Ishikawa (cell line): ENCODE data around the gene TRMT61A.

Source experiments
- CEBPB ChIP-seq: IDR thresholded peaks from 2 replicates; pipeline ENCODE4 v1.6.1; 2012
- CREB1 ChIP-seq: IDR thresholded peaks from 2 replicates; pipeline ENCODE4 v1.6.1; 2012; ENCODE audit warnings: low read depth
- EGR1 ChIP-seq: IDR thresholded peaks from 2 replicates; pipeline ENCODE4 v1.6.1; 2012
- EP300 ChIP-seq: IDR thresholded peaks from 2 replicates; pipeline ENCODE4 v1.6.1; 2012; ENCODE audit warnings: borderline replicate concordance
- FOXM1 ChIP-seq: IDR thresholded peaks from 2 replicates; pipeline ENCODE4 v1.6.1; 2012; ENCODE audit warnings: low read depth, borderline replicate concordance
- NFIC ChIP-seq: IDR thresholded peaks from 2 replicates; pipeline ENCODE4 v1.6.1; 2012
- RAD21 ChIP-seq: IDR thresholded peaks from 2 replicates; pipeline ENCODE4 v1.6.1; 2012; ENCODE audit warnings: low read depth
- TAF1 ChIP-seq: IDR thresholded peaks from 2 replicates; pipeline ENCODE4 v1.6.1; 2012; ENCODE audit warnings: low read depth, mild to moderate bottlenecking
- TCF12 ChIP-seq: IDR thresholded peaks from 2 replicates; pipeline ENCODE4 v1.6.1; 2012; ENCODE audit warnings: low read depth
- TEAD4 ChIP-seq: IDR thresholded peaks from 2 replicates; pipeline ENCODE4 v1.6.1; 2012
- YY1 ChIP-seq: IDR thresholded peaks from 2 replicates; pipeline ENCODE4 v1.6.1; 2012; ENCODE audit warnings: low read depth
- ZBTB7A ChIP-seq: IDR thresholded peaks from 2 replicates; pipeline ENCODE4 v1.6.1; 2012; ENCODE audit warnings: low read depth
- TF ChIP-seq, protein P1 (sequence below): IDR thresholded peaks from 2 replicates; pipeline ENCODE4 v1.6.1; 2012
- TF ChIP-seq, protein P2 (sequence below): IDR thresholded peaks from 2 replicates; pipeline ENCODE4 v1.6.1; 2012; ENCODE audit warnings: low read depth, mild to moderate bottlenecking
- TF ChIP-seq, protein P3 (sequence below): IDR thresholded peaks from 2 replicates; pipeline ENCODE4 v1.6.1; 2012

TRMT61A gene

DNA sequence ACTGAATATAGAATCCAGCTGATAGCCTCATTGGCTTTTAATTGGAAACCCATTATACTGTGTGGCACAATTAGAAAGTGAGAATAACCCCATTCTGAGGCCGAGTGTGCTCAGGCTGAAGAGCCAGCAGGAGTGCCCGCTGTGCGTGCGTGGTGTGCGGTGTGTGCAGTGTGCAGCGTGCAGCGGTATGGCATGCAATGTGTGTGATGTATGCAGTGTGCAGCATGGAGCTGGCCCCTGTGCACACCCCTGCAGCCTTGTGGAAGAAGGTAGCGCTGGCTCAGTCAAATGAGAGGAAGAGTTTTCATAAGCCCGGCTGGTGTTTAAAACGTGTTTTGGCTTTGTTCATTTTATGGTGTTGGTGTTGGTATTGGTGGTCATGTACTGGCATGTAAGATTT lies 29.3 kb upstream of the TRMT61A start:
- no peak for TF ChIP-seq NFIC
- TF ChIP-seq YY1 = no peak
- TF ChIP-seq, protein P1, sequence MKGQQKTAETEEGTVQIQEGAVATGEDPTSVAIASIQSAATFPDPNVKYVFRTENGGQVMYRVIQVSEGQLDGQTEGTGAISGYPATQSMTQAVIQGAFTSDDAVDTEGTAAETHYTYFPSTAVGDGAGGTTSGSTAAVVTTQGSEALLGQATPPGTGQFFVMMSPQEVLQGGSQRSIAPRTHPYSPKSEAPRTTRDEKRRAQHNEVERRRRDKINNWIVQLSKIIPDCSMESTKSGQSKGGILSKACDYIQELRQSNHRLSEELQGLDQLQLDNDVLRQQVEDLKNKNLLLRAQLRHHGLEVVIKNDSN = no peak
- TF ChIP-seq, protein P2, sequence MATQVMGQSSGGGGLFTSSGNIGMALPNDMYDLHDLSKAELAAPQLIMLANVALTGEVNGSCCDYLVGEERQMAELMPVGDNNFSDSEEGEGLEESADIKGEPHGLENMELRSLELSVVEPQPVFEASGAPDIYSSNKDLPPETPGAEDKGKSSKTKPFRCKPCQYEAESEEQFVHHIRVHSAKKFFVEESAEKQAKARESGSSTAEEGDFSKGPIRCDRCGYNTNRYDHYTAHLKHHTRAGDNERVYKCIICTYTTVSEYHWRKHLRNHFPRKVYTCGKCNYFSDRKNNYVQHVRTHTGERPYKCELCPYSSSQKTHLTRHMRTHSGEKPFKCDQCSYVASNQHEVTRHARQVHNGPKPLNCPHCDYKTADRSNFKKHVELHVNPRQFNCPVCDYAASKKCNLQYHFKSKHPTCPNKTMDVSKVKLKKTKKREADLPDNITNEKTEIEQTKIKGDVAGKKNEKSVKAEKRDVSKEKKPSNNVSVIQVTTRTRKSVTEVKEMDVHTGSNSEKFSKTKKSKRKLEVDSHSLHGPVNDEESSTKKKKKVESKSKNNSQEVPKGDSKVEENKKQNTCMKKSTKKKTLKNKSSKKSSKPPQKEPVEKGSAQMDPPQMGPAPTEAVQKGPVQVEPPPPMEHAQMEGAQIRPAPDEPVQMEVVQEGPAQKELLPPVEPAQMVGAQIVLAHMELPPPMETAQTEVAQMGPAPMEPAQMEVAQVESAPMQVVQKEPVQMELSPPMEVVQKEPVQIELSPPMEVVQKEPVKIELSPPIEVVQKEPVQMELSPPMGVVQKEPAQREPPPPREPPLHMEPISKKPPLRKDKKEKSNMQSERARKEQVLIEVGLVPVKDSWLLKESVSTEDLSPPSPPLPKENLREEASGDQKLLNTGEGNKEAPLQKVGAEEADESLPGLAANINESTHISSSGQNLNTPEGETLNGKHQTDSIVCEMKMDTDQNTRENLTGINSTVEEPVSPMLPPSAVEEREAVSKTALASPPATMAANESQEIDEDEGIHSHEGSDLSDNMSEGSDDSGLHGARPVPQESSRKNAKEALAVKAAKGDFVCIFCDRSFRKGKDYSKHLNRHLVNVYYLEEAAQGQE = no peak
- TF ChIP-seq, protein P3, sequence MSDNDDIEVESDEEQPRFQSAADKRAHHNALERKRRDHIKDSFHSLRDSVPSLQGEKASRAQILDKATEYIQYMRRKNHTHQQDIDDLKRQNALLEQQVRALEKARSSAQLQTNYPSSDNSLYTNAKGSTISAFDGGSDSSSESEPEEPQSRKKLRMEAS = no peak
- no peak for TF ChIP-seq ZBTB7A
- no peak for TF ChIP-seq CREB1
- no peak for TF ChIP-seq RAD21
- TF ChIP-seq TCF12 = no peak
- TF ChIP-seq EP300 = no peak
- TF ChIP-seq TAF1 = no peak
- TF ChIP-seq TEAD4 = no peak
- TF ChIP-seq CEBPB = no peak
- no peak for TF ChIP-seq FOXM1
- no peak for TF ChIP-seq EGR1

DNA sequence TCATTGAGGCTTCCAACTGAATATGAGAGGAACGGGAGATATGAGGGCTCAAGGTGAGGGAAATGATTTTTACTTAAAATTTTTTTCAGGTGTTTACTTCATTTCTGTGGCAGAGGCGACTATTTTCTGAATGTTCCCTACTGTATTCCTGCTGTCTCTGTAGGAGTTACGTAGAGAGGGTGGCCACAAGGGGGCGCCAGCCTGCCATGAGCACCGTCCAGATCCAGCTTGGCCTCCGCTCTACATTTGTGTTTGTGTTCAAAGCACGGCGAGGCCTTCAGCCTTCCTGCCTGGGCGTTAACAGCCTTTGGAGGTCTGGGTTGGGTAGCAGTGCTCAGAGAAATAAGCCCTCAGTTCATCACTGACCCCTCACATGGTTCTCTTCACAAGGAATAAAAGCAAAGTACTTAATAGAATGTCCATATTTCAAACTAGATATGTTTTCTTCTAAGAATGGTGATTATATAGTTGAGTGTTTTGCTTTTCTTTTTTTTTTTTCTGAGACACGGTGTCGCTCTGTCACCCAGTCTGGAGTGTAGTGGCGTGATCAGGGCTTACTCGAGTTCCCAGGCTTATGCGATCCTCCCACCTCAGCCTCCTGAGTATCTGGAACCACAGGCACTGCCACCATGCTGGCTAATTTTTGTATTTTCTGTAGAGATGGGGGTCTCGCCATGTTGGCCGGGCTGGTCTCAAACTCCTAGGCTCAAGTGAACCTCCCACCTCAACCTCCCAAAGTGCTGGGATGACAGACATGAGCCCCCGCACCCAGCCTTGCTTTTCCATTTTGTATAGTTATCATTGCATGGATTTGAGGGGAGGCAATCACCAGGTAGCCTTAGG lies 28.6 kb upstream of the TRMT61A start:
- TF ChIP-seq CEBPB = no peak
- peak; percentile 73 for TF ChIP-seq RAD21

DNA sequence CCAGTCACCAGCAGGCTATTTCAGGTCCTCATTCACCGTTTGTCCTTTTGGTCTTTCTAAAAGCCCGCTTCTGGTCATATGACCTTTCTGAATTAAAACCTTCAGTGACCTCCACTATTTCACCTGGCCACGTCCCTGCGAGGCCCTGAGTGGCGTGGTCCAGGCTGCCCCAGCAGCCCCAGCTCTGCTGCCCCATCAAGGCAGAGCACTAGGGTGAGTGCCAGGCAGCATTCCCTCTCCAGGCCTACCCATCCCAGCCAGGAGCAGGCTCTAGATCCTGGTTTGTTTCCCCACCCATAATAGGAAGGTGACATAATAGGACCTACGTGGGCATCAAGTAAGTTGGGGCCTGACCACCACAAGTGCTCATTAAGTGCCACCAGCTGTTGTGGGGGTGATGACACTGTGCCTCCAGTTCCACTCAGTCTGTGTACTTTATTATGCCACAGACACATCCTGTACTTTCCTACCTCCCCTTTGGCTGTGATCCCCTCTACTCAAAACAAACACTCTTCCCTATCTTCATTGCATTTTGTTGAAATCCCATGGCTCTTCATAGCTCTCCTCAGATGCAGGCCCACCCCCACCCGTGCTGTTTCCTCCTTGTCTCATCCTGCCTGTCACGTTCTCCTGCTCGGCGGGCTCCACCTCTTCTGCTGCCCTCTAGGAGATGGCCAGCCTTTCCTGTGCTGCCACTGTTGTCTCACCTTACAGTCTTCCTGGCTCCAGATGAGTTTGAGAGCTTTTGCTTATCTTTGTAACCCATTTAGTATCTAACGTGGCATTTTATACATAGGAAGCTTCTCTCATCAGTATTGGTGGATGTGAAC lies 27.7 kb upstream of the TRMT61A start:
- TF ChIP-seq CEBPB = no peak
- TF ChIP-seq, protein P1 = no peak
- TF ChIP-seq EGR1 = no peak

DNA sequence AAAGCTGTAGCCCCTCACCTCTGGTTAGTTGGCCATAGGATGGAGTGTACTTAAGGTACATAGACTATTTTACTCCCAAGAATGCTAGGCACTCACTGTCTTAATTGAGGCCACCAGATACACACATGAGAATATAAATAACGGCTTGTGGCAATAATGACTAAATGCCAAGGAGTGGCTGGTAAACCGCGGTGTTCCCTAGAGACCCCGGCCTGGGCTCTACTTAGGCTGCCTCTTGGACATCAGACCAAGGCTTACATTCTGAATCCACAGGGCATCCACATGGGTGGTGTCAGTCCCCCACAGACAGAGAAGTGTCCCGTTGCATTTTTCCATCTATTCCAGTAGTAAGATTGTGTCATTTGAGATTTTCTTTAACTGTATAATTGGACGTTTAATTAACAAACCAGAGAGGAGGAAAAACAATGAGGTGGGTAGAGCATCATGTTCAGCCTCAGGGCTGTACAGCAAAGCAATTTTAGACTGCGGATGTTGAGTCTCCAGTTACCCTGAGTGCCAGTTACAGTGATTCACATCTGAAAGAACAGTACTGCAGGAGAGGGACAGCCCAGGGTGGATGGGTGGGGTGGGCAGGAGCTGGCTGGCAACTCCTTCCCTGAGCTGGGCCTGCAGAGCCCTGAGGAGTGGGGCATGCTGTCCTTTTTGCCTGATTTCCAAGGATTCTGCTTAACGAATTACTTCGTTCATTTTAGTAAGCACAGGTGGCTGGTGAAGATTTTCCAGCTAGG lies 26.9 kb upstream of the TRMT61A start:
- no peak for TF ChIP-seq CEBPB
- no peak for TF ChIP-seq EGR1
- TF ChIP-seq TEAD4 = no peak
- no peak for TF ChIP-seq TCF12
- TF ChIP-seq, protein P1 = no peak
- no peak for TF ChIP-seq NFIC
- TF ChIP-seq, protein P2 = no peak
- TF ChIP-seq, protein P3 = no peak
- TF ChIP-seq CREB1 = no peak
- no peak for TF ChIP-seq ZBTB7A
- TF ChIP-seq EP300 = no peak
- TF ChIP-seq RAD21 = no peak
- TF ChIP-seq TAF1 = no peak
- TF ChIP-seq YY1 = no peak
- TF ChIP-seq FOXM1 = no peak

DNA sequence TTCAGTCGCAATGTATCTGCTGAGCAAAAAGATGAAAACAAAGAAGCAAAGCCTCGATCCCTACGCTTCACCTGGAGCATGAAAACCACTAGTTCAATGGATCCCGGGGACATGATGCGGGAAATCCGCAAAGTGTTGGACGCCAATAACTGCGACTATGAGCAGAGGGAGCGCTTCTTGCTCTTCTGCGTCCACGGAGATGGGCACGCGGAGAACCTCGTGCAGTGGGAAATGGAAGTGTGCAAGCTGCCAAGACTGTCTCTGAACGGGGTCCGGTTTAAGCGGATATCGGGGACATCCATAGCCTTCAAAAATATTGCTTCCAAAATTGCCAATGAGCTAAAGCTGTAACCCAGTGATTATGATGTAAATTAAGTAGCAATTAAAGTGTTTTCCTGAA lies 26.1 kb upstream of the TRMT61A start:
- TF ChIP-seq, protein P1 = no peak
- TF ChIP-seq CREB1 (no peak), RAD21 (no peak), TAF1 (no peak), TCF12 (no peak), YY1 (no peak), ZBTB7A (no peak), FOXM1 (no peak), CEBPB (no peak)
- TF ChIP-seq, protein P3 = no peak
